Endothelial cell of umbilical vein (primary cell): Measurements from ENCODE around the gene S100A1. TPM values are rescaled to one million over a fixed set of nuclear protein-coding genes. Genes with fewer than 3 reads are reported as not detected.

ENCODE experiments used
- BruUV-seq: library from RNA; stranded (reverse); fragments of 400-500 nt; replicated peaks from 2 replicates; lab custom pipeline; 2021; lab: Mats Ljungman, UMichigan
- CTCF ChIA-PET: fragments of 300-600, 350-600 bp; sonication (Branson Sonifier 250); formaldehyde crosslinking; loops from one replicate; lab custom pipeline; 2021; ENCODE audit warnings: antibody characterized with exemption, inconsistent platforms; lab: Charles Lee
- POLR2A ChIA-PET: fragments of 300-600, 350-600 bp; sonication (Branson Sonifier 250); formaldehyde crosslinking; loops from one replicate; lab custom pipeline; 2021; ENCODE audit warnings: antibody characterized with exemption, inconsistent platforms; lab: Charles Lee
- DNase-seq: peaks from one replicate; pipeline ENCODE4 v3.0.0-alpha.2; 2011; ENCODE audit warnings: low read depth, low spot score
- FAIRE-seq: peaks from 2 replicates; lab custom pipeline; 2011; peaks lifted over from hg19 to GRCh38; lab: Jason Lieb, UNC
- H2AFZ ChIP-seq: 2 replicates; pipeline ENCODE4 v1.6.0; 2012; ENCODE audit warnings: low read depth, low read length, control low read depth, inconsistent platforms
- H3K27ac ChIP-seq: 2 replicates; pipeline ENCODE4 v1.5.1; 2011; ENCODE audit warnings: low read depth, mild to moderate bottlenecking, control low read depth, low read length, moderate library complexity; ENCODE audit not compliant: insufficient read depth
- H3K27me3 ChIP-seq, 2 experiments: 2 replicates each; pipeline versions ENCODE4 v1.6.0 to v1.6.1; 2011; ENCODE audit warnings: low read length in 2 of 2, mixed read lengths in 1 of 2; ENCODE audit not compliant: control insufficient read depth in 2 of 2, insufficient read depth in 2 of 2
- H3K36me3 ChIP-seq, 2 experiments: 2 replicates in 1 of 2; 3 replicates in 1 of 2; pipeline ENCODE4 v1.5.1; 2011; ENCODE audit warnings: low read length in 2 of 2, mild to moderate bottlenecking in 1 of 2, moderate library complexity in 1 of 2; ENCODE audit not compliant: control insufficient read depth in 2 of 2, insufficient read depth in 2 of 2; ENCODE audit errors: extremely low read depth in 1 of 2
- H3K4me1 ChIP-seq: 3 replicates; pipeline ENCODE4 v1.5.1; 2011; ENCODE audit warnings: mild to moderate bottlenecking, low read length; ENCODE audit not compliant: control insufficient read depth, insufficient read depth; ENCODE audit errors: extremely low read depth
- H3K4me2 ChIP-seq: 2 replicates; pipeline ENCODE4 v1.6.1; 2011; ENCODE audit warnings: low read length, control low read depth, mixed read lengths; ENCODE audit not compliant: insufficient read depth
- H3K4me3 ChIP-seq, 3 experiments: fragments of 200-600 bp in 1 of 3; sonication (generic), shearing (Covaris generic) in 1 of 3; replicated peaks in 1 of 3; 2 replicates each; pipeline ENCODE4 v1.5.1; 2011 to 2016; ENCODE audit warnings: control low read depth in 3 of 3, low read length in 3 of 3, mild to moderate bottlenecking in 2 of 3, inconsistent platforms in 1 of 3, low read depth in 1 of 3, moderate library complexity in 1 of 3; ENCODE audit not compliant: insufficient read depth in 1 of 3
- H3K79me2 ChIP-seq: 2 replicates; pipeline ENCODE4 v1.6.0; 2012; ENCODE audit warnings: low read length, inconsistent platforms; ENCODE audit not compliant: control insufficient read depth, insufficient read depth
- H3K9ac ChIP-seq: replicated peaks from 2 replicates; pipeline ENCODE3; 2011; ENCODE audit warnings: low read length, control low read depth; ENCODE audit not compliant: insufficient read depth; ENCODE audit errors: extremely low read depth
- H3K9me1 ChIP-seq: replicated peaks from 3 replicates; pipeline ENCODE4 v1.6.0; 2011; ENCODE audit warnings: mild to moderate bottlenecking, low read length; ENCODE audit not compliant: control insufficient read depth, insufficient read depth; ENCODE audit errors: extremely low read depth
- H3K9me3 ChIP-seq: replicated peaks from 2 replicates; pipeline ENCODE4 v1.5.1; 2012; ENCODE audit warnings: low read length, inconsistent platforms; ENCODE audit not compliant: control insufficient read depth, insufficient read depth
- H4K20me1 ChIP-seq: replicated peaks from 2 replicates; pipeline ENCODE3; 2011; ENCODE audit warnings: mild to moderate bottlenecking, low read length; ENCODE audit not compliant: control insufficient read depth, insufficient read depth; ENCODE audit errors: extremely low read depth
- CTCF ChIP-seq, 2 donors: IDR thresholded peaks; 1 replicate in 1 of 2; 2 replicates in 1 of 2; pipeline ENCODE4 v1.5.1; 2011; ENCODE audit warnings: low read length in 2 of 2, mild to moderate bottlenecking in 2 of 2, moderate library complexity in 2 of 2, control low read depth in 1 of 2, inconsistent platforms in 1 of 2, low read depth in 1 of 2; ENCODE audit not compliant: insufficient read depth in 1 of 2; ENCODE audit errors: extremely low read depth in 1 of 2
- EZH2 ChIP-seq: IDR thresholded peaks from 2 replicates; pipeline ENCODE4 v1.6.1; 2012; ENCODE audit warnings: borderline replicate concordance, low read depth, mild to moderate bottlenecking, moderate library complexity, low read length, inconsistent platforms; ENCODE audit not compliant: severe bottlenecking
- FOS ChIP-seq: IDR thresholded peaks from 2 replicates; pipeline ENCODE4 v1.6.1; 2011; ENCODE audit warnings: mild to moderate bottlenecking, low read length, moderate library complexity, borderline replicate concordance; ENCODE audit not compliant: insufficient read depth
- GATA2 ChIP-seq: IDR thresholded peaks from 2 replicates; pipeline ENCODE4 v1.7.0; 2011; ENCODE audit warnings: low read depth, mild to moderate bottlenecking, moderate library complexity, mixed read lengths, low read length; ENCODE audit not compliant: insufficient read length, insufficient read depth
- JUN ChIP-seq: IDR thresholded peaks from 2 replicates; pipeline ENCODE4 v1.6.1; 2011; ENCODE audit warnings: borderline replicate concordance, low read depth; ENCODE audit not compliant: insufficient read length, insufficient read depth
- MYC ChIP-seq: IDR thresholded peaks from one replicate; pipeline ENCODE4 v1.6.1; 2011; ENCODE audit warnings: mild to moderate bottlenecking, low read depth, low read length
- POLR2A ChIP-seq: IDR thresholded peaks from 2 replicates; pipeline ENCODE4 v1.6.1; 2012; ENCODE audit warnings: low read depth, mild to moderate bottlenecking, control low read depth, low read length
- POLR2AphosphoS5 ChIP-seq: IDR thresholded peaks from 2 replicates; pipeline ENCODE4 v1.6.1; 2012; ENCODE audit warnings: low read depth, mild to moderate bottlenecking, control low read depth, low read length, moderate library complexity; ENCODE audit not compliant: insufficient read depth
- dilution Hi-C: fragments of 300-500 bp; cut with MboI; formaldehyde crosslinking; loops from one replicate; pipeline ENCODE4 v1.15.0; 2019; ENCODE audit warnings: low sequenced_read_pairs; ENCODE audit not compliant: extremely low pct_ligation_motif_present
- intact Hi-C: fragments of 100-400 bp; cut with micrococcal nuclease; formaldehyde crosslinking; loops from one replicate; pipeline ENCODE4 v1.10.0; 2022
- polyA plus RNA-seq, 4 experiments: library from polyadenylated mRNA; depleted of rRNA in 3 of 4; stranded (reverse) in 3 of 4; unstranded in 1 of 4; fragments of >200 nt; gene quantifications; 2 replicates each; pipeline versions ENCODE4 v1.2.1 to v1.2.3, GENCODE V29; 2011 to 2012; ENCODE audit warnings: missing spikeins in 1 of 4
- total RNA-seq: library from RNA; stranded (reverse); gene quantifications from 2 replicates; pipeline ENCODE4 v1.2.3, GENCODE V29; 2021
- TF ChIP-seq, protein P1 (sequence below): IDR thresholded peaks from 2 replicates; pipeline ENCODE4 v1.6.1; 2011; ENCODE audit not compliant: insufficient read depth, insufficient read length

Gene S100A1
- total and polyA plus RNA-seq, 2 donors (not counting 3 experiments of a cell fraction or from before 2014, with no cell fraction given), result not detected

GRCh38 chr1:153585006-153585405, 43.2 kb upstream of the S100A1 start:
- no TSS peak for BruUV-seq
- Histone ChIP-seq H3K9me3 (no peaks in the 10 kb centered on the region), H3K27ac (no peak overlapping the region), H4K20me1 (no peaks in the 10 kb centered on the region), H3K36me3 (no peaks in the 10 kb centered on the region), H3K27me3 (no peaks in the 10 kb centered on the region), H3K4me3 (no peak overlapping the region), H2AFZ (no peak overlapping the region), H3K9ac (no peak overlapping the region), H3K4me1 (peaks cover 5% of the 10 kb centered on the region), H3K4me2 (no peak overlapping the region), H3K79me2 (no peaks in the 10 kb centered on the region), H3K9me1 (no peaks in the 10 kb centered on the region)
- FAIRE-seq (no peak), DNase-seq (no peak)
- TF ChIP-seq CTCF (IDR thresholded peaks at IDR 0.05; ENCODE audit: extremely low read depth in 1 of 2, insufficient read depth in 1 of 2, low read depth in 1 of 2, low read length in 2 of 2), result no peak
- no peak for TF ChIP-seq GATA2
- no peak for TF ChIP-seq POLR2AphosphoS5
- no peak for TF ChIP-seq JUN
- TF ChIP-seq, protein P1, sequence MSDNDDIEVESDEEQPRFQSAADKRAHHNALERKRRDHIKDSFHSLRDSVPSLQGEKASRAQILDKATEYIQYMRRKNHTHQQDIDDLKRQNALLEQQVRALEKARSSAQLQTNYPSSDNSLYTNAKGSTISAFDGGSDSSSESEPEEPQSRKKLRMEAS, result no peak
- TF ChIP-seq POLR2A, result no peak
- TF ChIP-seq MYC, result no peak
- TF ChIP-seq EZH2, result no peak
- TF ChIP-seq FOS, result no peak
- ChIA-PET CTCF (interaction anchor here (0.8 to 4.6 kb wide), 4 partner anchors 12 to 74 kb away, joined by 3 to 24 read pairs (median 4); partner anchors contain the start of gene S100A13), POLR2A (no interaction called here)
- intact Hi-C loops, result no loop called here
- dilution Hi-C loops, result no loop called here
